ENCODE data around the gene KCNC4.

The KCNC4 gene

GRCh38 chr1:110212169-110213142 is 2.3 kb downstream of the KCNC4 start:
- peak; percentile 67 for DNase-seq

GRCh38 chr1:110213143-110213540 is 3.0 kb downstream of the KCNC4 start:
- DNase-seq: no peak

GRCh38 chr1:110214454-110215404 is 4.6 kb downstream of the KCNC4 start:
- DNase-seq: peak; percentile 58

- DNase-seq: no peak
Observed at GRCh38 chr1:110215621-110216515, 5.8 kb downstream of the KCNC4 start.

GRCh38 chr1:110216844-110217444 is 6.8 kb downstream of the KCNC4 start:
- no peak for DNase-seq

GRCh38 chr1:110218137-110218536 is 8.0 kb downstream of the KCNC4 start:
- DNase-seq: no peak

GRCh38 chr1:110218739-110219138 is 8.6 kb downstream of the KCNC4 start:
- no peak for DNase-seq

GRCh38 chr1:110220324-110220723 is 10.2 kb downstream of the KCNC4 start:
- no peak for DNase-seq

GRCh38 chr1:110221119-110221518 is 11.0 kb downstream of the KCNC4 start:
- no peak for DNase-seq

GRCh38 chr1:110223127-110223526 is 13.0 kb downstream of the KCNC4 start:
- DNase-seq: no peak

- no peak for DNase-seq
Observed at GRCh38 chr1:110223581-110223980, 13.5 kb downstream of the KCNC4 start.

GRCh38 chr1:110224240-110224995 is 14.3 kb downstream of the KCNC4 start:
- DNase-seq: no peak

GRCh38 chr1:110225212-110225611 is 15.1 kb downstream of the KCNC4 start:
- no peak for DNase-seq

- no peak for DNase-seq
Observed at GRCh38 chr1:110225756-110226404, 15.8 kb downstream of the KCNC4 start.

GRCh38 chr1:110227774-110228173 is 17.7 kb downstream of the KCNC4 start:
- DNase-seq: no peak

GRCh38 chr1:110228381-110228780 is 18.3 kb downstream of the KCNC4 start:
- no peak for DNase-seq

- DNase-seq: no peak
Observed at GRCh38 chr1:110228869-110229268, 18.8 kb downstream of the KCNC4 start.

GRCh38 chr1:110229348-110230001 is 19.4 kb downstream of the KCNC4 start:
- DNase-seq: peak; percentile 61

GRCh38 chr1:110230381-110231199 is 20.5 kb downstream of the KCNC4 start:
- DNase-seq: no peak

Measured in eye (tissue), 1 donor.